MM.1S (cell line): Measurements from ENCODE around the gene GCC1.

ENCODE experiments used
- DNase-seq: peaks from one replicate; pipeline ENCODE4 v3.0.0-alpha.2; 2015
- H2AFZ ChIP-seq: fragments of 300-600 bp; sonication (generic); 2 replicates; pipeline ENCODE4 v1.6.0; 2016; ENCODE audit warnings: antibody characterized with exemption, low read length
- H3F3A ChIP-seq: fragments of 300-600 bp; sonication (generic); 2 replicates; pipeline ENCODE4 v1.6.1; 2016; ENCODE audit warnings: mild to moderate bottlenecking, antibody characterized with exemption, low read length, moderate library complexity, mixed read lengths; ENCODE audit not compliant: insufficient read depth
- H3K27ac ChIP-seq: fragments of 300-600 bp; sonication (generic); 2 replicates; pipeline ENCODE4 v1.5.1; 2016; ENCODE audit warnings: mild to moderate bottlenecking, low read length
- H3K27me3 ChIP-seq: fragments of 300-600 bp; sonication (generic); replicated peaks from 2 replicates; pipeline ENCODE4 v1.6.0; 2016; ENCODE audit warnings: low read length; ENCODE audit not compliant: insufficient read depth
- H3K36me3 ChIP-seq: fragments of 300-600 bp; sonication (generic); replicated peaks from 2 replicates; pipeline ENCODE4 v1.6.1; 2016; ENCODE audit warnings: mild to moderate bottlenecking, low read length, mixed read lengths; ENCODE audit not compliant: insufficient read depth
- H3K4me1 ChIP-seq: fragments of 300-600 bp; sonication (generic); 2 replicates; pipeline ENCODE4 v1.6.1; 2016; ENCODE audit warnings: low read length, mixed read lengths
- H3K4me2 ChIP-seq: fragments of 300-600 bp; sonication (generic); 2 replicates; pipeline ENCODE4 v1.6.0; 2016; ENCODE audit warnings: low read depth, low read length
- H3K4me3 ChIP-seq: fragments of 300-600 bp; sonication (generic); 2 replicates; pipeline ENCODE4 v1.5.1; 2016; ENCODE audit warnings: low read length, mixed read lengths
- H3K79me2 ChIP-seq: fragments of 300-600 bp; sonication (generic); 2 replicates; pipeline ENCODE4 v1.6.1; 2016; ENCODE audit warnings: mixed run types, low read length, mixed read lengths
- H3K9ac ChIP-seq: fragments of 300-600 bp; sonication (generic); 2 replicates; pipeline ENCODE4 v1.6.1; 2016; ENCODE audit warnings: low read length, mixed read lengths
- H3K9me2 ChIP-seq: fragments of 300-600 bp; sonication (generic); replicated peaks from 2 replicates; pipeline ENCODE4 v1.6.1; 2016; ENCODE audit warnings: mild to moderate bottlenecking, low read length, mixed read lengths; ENCODE audit not compliant: insufficient read depth
- H3K9me3 ChIP-seq: fragments of 300-600 bp; sonication (generic); replicated peaks from 2 replicates; pipeline ENCODE4 v1.6.1; 2016; ENCODE audit warnings: mild to moderate bottlenecking, low read length, mixed read lengths; ENCODE audit not compliant: insufficient read depth
- H4K20me1 ChIP-seq: fragments of 300-600 bp; sonication (generic); 2 replicates; pipeline ENCODE4 v1.6.1; 2016; ENCODE audit warnings: mild to moderate bottlenecking, low read length, moderate library complexity, mixed read lengths; ENCODE audit not compliant: insufficient read depth
- EZH2 ChIP-seq: fragments of 300-600 bp; sonication (generic); optimal IDR thresholded peaks from 2 replicates; pipeline ENCODE3; 2017; ENCODE audit warnings: low read depth, mild to moderate bottlenecking, antibody characterized with exemption, low read length, mixed read lengths
- EZH2phosphoT487 ChIP-seq: fragments of 300-600 bp; sonication (generic); IDR thresholded peaks from 2 replicates; pipeline ENCODE4 v1.6.1; 2018; ENCODE audit warnings: antibody characterized with exemption, low read length
- TF ChIP-seq, protein P1 (sequence below): fragments of 300-600 bp; sonication (generic); IDR thresholded peaks from 2 replicates; pipeline ENCODE4 v1.5.1; 2016; ENCODE audit warnings: antibody characterized with exemption, low read length, mixed read lengths

Gene GCC1

GRCh38 chr7:127566242-127566641 lies 19.2 kb downstream of the GCC1 start:
- Histone ChIP-seq H3K9me2 (no peaks in the 10 kb centered on the region), H4K20me1 (no peaks in the 10 kb centered on the region), H3F3A (no peaks in the 10 kb centered on the region), H3K79me2 (no peaks in the 10 kb centered on the region), H3K4me1 (no peaks in the 10 kb centered on the region), H3K4me3 (no peak overlapping the region), H3K27me3 (no peaks in the 10 kb centered on the region), H3K36me3 (no peaks in the 10 kb centered on the region), H3K9ac (no peak overlapping the region), H3K27ac (no peak overlapping the region), H3K4me2 (no peak overlapping the region), H2AFZ (no peak overlapping the region), H3K9me3 (no peaks in the 10 kb centered on the region)
- no peak for DNase-seq
- no peak for TF ChIP-seq EZH2phosphoT487
- TF ChIP-seq, protein P1, sequence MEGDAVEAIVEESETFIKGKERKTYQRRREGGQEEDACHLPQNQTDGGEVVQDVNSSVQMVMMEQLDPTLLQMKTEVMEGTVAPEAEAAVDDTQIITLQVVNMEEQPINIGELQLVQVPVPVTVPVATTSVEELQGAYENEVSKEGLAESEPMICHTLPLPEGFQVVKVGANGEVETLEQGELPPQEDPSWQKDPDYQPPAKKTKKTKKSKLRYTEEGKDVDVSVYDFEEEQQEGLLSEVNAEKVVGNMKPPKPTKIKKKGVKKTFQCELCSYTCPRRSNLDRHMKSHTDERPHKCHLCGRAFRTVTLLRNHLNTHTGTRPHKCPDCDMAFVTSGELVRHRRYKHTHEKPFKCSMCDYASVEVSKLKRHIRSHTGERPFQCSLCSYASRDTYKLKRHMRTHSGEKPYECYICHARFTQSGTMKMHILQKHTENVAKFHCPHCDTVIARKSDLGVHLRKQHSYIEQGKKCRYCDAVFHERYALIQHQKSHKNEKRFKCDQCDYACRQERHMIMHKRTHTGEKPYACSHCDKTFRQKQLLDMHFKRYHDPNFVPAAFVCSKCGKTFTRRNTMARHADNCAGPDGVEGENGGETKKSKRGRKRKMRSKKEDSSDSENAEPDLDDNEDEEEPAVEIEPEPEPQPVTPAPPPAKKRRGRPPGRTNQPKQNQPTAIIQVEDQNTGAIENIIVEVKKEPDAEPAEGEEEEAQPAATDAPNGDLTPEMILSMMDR, result no peak
- TF ChIP-seq EZH2, result no peak

GRCh38 chr7:127557803-127558202 lies 27.6 kb downstream of the GCC1 start:
- Histone ChIP-seq H3K9ac (no peak overlapping the region), H3K4me2 (no peak overlapping the region), H3K27ac (no peak overlapping the region), H2AFZ (no peak overlapping the region), H3F3A (no peaks in the 10 kb centered on the region), H3K4me1 (no peaks in the 10 kb centered on the region), H3K36me3 (no peaks in the 10 kb centered on the region), H3K9me3 (no peaks in the 10 kb centered on the region), H3K27me3 (no peaks in the 10 kb centered on the region), H3K9me2 (no peaks in the 10 kb centered on the region), H3K4me3 (no peak overlapping the region), H4K20me1 (no peaks in the 10 kb centered on the region), H3K79me2 (no peaks in the 10 kb centered on the region)
- TF ChIP-seq EZH2 (no peak), EZH2phosphoT487 (no peak)
- TF ChIP-seq, protein P1, result no peak
- no peak for DNase-seq

GRCh38 chr7:127556404-127556803 lies 29.0 kb downstream of the GCC1 start:
- Histone ChIP-seq H3K79me2 (no peaks in the 10 kb centered on the region), H3K4me3 (no peak overlapping the region), H3K27me3 (no peaks in the 10 kb centered on the region), H3K4me2 (no peak overlapping the region), H4K20me1 (no peaks in the 10 kb centered on the region), H3K9me3 (no peaks in the 10 kb centered on the region), H3F3A (no peaks in the 10 kb centered on the region), H3K4me1 (no peaks in the 10 kb centered on the region), H3K9ac (no peak overlapping the region), H3K36me3 (no peaks in the 10 kb centered on the region), H3K27ac (no peak overlapping the region), H3K9me2 (no peaks in the 10 kb centered on the region), H2AFZ (no peak overlapping the region)
- no peak for DNase-seq
- no peak for TF ChIP-seq EZH2
- TF ChIP-seq, protein P1, result no peak
- no peak for TF ChIP-seq EZH2phosphoT487
